Ectodermal cell (in vitro differentiated cells): ENCODE data around the gene ZBTB32.

Source experiments
- H3K27ac ChIP-seq: 2 replicates; pipeline ENCODE4 v1.7.0; 2013; ENCODE audit warnings: mild to moderate bottlenecking, low read depth, low read length; ENCODE audit not compliant: insufficient read depth, poor library complexity, severe bottlenecking
- H3K27me3 ChIP-seq: 2 replicates; pipeline ENCODE4 v1.7.0; 2013; ENCODE audit warnings: mild to moderate bottlenecking, low read length; ENCODE audit not compliant: insufficient read depth, control insufficient read depth, poor library complexity, severe bottlenecking
- H3K36me3 ChIP-seq: one replicate; pipeline ENCODE4 v1.7.0; 2013; ENCODE audit warnings: low read length; ENCODE audit not compliant: control insufficient read depth, insufficient read depth
- H3K4me1 ChIP-seq: one replicate; pipeline ENCODE4 v1.7.0; 2013; ENCODE audit warnings: low read length; ENCODE audit not compliant: control insufficient read depth, insufficient read depth
- H3K4me3 ChIP-seq: 2 replicates; pipeline ENCODE4 v1.7.0; 2013; ENCODE audit warnings: low read depth, low read length, control low read depth; ENCODE audit not compliant: insufficient read depth
- H3K9me3 ChIP-seq: 2 replicates; pipeline ENCODE4 v1.7.0; 2013; ENCODE audit warnings: mild to moderate bottlenecking, low read length, moderate library complexity; ENCODE audit not compliant: control insufficient read depth
- WGBS, 2 experiments: methylation state at CpG; one replicate each; pipeline ENCODE4 v1.1.7; 2013; ENCODE audit warnings: missing lambda C conversion rate in 2 of 2; 5-methylcytosine and 5-hydroxymethylcytosine counted together

ZBTB32 gene

DNA sequence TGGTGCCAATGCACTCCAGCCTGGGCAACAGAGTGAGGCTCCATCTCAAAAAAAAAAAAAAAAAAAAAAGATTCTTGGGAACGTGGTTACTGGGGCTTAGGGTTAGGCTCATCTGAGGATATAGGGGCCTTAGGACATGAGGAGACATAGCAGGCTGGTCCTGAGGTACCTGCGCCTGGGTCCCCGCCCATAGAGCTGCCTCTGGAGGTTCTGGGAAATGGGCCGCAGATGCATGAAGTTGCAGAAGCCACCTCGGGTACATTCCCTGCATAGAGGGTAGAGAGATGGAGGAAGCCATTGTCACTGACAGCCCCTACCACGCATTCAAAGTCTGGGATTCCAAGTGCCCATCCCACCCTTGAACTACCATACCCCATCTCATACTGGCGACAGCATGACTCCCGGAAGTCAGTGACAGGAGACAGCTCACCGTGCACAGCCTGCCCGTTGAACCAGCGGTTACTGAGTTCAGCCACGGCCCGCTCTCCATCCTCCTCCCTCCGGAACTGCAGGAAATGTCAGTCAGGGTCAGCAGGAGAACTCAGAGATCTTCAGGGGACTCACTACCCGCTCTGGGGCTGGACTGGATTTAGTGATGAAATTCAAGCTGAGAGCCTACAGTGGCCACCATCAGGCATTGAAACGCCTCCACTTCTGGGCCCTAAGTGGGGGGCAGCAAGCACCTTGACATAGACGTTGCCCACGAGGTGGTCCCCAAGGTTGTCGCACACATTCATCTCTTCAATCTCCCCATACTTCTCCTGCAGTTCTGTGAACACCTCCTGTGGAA is 39.5 kb downstream of the ZBTB32 start:
- no peak overlapping the region for H3K27ac ChIP-seq
- H3K4me3 ChIP-seq = peak overlapping the region; percentile 82
- 91 to 93% methylated on average over 19 of the region's 19 CpGs for WGBS, 2 experiments
- no peaks in the 10 kb centered on the region for H3K27me3 ChIP-seq
- no peaks in the 10 kb centered on the region for H3K36me3 ChIP-seq
- H3K9me3 ChIP-seq = no peaks in the 10 kb centered on the region
- H3K4me1 ChIP-seq = peaks cover 16% of the 10 kb centered on the region

DNA sequence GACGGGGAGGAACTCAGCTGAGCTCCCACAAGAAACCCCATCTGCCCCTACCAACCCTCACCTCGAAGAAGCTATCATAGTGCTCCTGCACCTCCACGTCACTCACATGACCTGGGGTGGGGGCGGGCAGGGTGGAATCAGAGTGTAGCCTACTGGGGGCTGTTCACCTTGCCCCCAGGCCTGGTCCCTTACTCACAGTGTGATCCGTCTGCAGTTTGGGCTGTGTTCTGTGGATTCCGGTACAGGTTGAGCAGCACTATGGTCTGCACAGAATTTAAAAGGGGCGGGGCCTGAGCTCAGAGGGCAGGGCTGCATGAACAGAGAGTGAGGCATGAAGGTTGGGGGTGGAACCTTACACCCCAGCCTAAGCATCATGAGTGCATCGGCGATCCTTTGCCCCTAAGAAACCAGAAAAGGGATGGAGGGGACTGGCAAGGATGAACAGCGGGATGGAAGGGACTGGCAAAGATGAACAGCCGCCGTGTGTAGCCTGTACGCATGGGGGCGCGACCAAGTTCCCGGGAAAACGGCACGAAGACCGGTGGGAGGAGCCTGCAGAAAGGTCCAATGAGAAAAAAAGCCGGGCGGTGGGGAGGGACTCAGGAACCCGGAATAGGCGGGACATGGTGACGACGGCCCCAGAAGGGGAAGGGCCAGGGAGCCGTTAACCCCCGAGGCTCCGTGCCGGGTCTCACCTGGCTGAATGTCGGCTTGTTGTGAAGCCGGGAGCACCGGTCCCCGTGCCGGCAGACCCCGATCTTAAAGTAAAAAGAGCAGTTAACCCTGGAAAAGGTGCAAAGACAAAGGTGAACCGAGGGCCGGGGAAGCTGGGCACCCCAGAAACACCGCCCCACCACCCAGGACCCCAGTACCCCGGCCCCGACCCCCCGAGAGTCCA is 40.3 kb downstream of the ZBTB32 start:
- no peaks in the 10 kb centered on the region for H3K9me3 ChIP-seq
- H3K4me1 ChIP-seq = peaks cover 16% of the 10 kb centered on the region
- H3K36me3 ChIP-seq = no peaks in the 10 kb centered on the region
- peak overlapping the region; percentile 82 for H3K4me3 ChIP-seq
- 10% methylated on average over 41 of the region's 41 CpGs for WGBS, 2 experiments
- H3K27ac ChIP-seq = peak overlapping the region; percentile 99
- H3K27me3 ChIP-seq = no peaks in the 10 kb centered on the region

DNA sequence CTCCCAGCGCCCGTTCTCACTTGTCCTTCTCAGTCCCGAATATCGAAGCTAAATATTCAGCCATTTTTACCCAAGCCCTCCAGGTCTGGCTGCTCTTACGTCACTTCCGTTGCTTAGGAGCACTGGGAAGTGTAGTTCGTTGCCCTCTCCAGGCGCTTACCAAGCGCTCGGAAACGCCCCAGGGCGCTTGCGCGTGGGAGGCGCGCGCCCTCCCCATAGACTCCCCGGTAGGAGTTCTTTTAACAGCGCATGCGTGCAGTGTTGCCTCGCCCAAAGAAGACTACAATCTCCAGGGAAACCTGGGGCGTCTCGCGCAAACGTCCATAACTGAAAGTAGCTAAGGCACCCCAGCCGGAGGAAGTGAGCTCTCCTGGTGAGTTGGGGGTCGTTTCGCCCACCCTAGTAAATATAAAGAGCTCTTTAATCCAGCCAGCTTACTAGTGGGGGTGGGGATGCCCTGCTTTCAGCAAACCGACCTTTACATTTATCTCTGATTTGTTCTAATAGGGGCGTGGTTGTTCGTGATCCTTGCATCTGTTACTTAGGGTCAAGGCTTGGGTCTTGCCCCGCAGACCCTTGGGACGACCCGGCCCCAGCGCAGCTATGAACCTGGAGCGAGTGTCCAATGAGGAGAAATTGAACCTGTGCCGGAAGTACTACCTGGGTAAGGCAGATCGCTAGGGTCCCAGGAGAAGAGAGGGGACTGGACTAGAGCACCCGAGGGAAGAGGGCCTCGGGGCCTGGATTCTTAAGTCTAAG is 41.1 kb downstream of the ZBTB32 start, which contains the start of the genes PSENEN and U2AF1L4:
Gene PSENEN, plus strand, starts transcription at position 324 of the 759 bp plus-strand sequence. Its CDS starts 280 bp downstream, at position 604.
Gene U2AF1L4, minus strand, starts transcription at position 91 of the 759 bp plus-strand sequence. Its CDS starts 27 bp downstream, at position 64.
- no peaks in the 10 kb centered on the region for H3K9me3 ChIP-seq
- peak within 1 kb of the TSS; percentile 99 for H3K27ac ChIP-seq
- no peaks in the 10 kb centered on the region for H3K27me3 ChIP-seq
- no peaks in the 10 kb centered on the region for H3K36me3 ChIP-seq
- 1% methylated on average over 40 of the region's 40 CpGs for WGBS, 2 experiments
- H3K4me3 ChIP-seq = peak within 1 kb of the TSS; percentile 82
- H3K4me1 ChIP-seq = peaks cover 13% of the 10 kb centered on the region

DNA sequence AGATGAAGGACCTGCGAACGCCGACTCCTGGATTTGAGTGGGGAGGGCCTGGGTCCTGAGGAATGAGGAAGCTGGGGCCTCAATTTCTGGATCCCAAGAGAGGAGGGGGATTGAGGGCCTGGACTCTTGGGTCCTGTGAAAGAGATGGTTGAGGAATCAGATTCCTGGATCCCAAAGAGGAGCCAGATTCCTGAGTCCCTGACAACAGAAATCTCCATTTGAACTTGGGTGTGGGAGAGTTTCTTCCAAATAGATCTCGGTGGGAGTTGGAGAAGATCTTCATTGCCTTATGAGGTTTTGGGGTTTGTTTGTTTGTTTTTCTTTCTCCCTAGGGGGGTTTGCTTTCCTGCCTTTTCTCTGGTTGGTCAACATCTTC is 41.7 kb downstream of the ZBTB32 start:
- 24 to 28% methylated on average over 4 of the region's 4 CpGs for WGBS, 2 experiments
- H3K27ac ChIP-seq = no peak overlapping the region

DNA sequence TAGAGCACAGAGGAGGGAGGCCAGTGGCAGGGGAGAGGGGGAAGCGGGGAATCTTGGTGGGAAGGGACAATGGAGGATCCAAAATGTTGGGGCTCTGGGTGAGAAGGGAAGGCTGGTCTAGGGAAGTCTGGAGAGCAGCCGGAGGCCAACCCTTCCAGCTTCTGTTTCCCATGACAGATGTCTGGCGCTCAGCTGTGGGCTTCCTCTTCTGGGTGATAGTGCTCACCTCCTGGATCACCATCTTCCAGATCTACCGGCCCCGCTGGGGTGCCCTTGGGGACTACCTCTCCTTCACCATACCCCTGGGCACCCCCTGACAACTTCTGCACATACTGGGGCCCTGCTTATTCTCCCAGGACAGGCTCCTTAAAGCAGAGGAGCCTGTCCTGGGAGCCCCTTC is 42.2 kb downstream of the ZBTB32 start:
- 93 to 95% methylated on average over 5 of the region's 5 CpGs for WGBS, 2 experiments
- Histone ChIP-seq H3K4me3 (peak overlapping the region; percentile 82), H3K4me1 (peaks cover 11% of the 10 kb centered on the region), H3K9me3 (no peaks in the 10 kb centered on the region), H3K27me3 (no peaks in the 10 kb centered on the region), H3K36me3 (no peaks in the 10 kb centered on the region), H3K27ac (no peak overlapping the region)

More for the DNA sequence above, 41.7 kb downstream of the ZBTB32 start:
- peaks cover 13% of the 10 kb centered on the region for H3K4me1 ChIP-seq
- H3K4me3 ChIP-seq = peak overlapping the region; percentile 82
- no peaks in the 10 kb centered on the region for H3K36me3 ChIP-seq
- H3K9me3 ChIP-seq = no peaks in the 10 kb centered on the region
- no peaks in the 10 kb centered on the region for H3K27me3 ChIP-seq

DNA sequence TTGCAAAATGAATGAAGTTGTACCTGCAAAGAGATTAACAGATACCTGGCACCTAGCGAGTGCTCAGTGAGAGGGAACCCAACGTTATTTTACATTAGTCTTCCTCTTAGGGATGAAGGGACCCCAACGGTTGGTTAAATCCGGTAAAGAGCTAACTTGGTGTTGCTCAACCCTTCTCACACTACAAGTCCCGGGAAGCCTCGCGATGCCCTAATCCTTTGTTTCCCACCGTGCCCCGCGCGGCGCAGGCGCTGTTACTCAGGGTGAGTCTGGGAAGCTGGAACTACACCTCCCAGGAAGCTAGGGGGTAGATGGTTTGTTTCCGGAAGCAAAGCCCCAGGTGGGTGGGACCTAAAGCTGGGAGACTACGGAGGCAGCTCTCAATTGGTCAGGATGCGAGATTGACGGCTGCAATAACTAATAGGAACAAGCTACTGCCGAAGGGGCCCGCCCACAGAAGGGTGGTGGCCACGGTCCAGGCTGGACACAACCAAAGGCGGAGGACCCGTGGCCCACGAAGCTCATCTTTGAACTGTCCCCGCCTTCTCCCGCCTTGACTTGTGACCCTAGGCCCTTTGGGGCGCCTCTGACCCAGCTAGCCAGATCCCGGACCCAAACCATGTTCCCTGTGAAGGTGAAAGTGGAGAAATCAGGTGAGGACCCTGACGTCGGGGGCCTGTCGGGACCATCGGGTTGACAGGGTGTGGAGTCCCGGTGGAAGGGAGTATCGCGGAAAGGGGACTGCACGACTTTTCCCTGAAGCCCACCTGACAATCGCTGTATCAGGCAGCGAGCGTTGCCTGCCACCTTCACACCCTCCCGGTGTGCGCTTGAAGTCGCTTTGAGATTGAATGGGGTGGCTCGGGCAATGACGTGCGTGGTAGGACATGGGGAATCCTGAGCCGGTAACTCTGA is 44.0 kb downstream of the ZBTB32 start, which contains the start of gene LIN37:
Gene LIN37, plus strand, starts transcription at position 471 of the 915 bp plus-strand sequence. Its CDS starts 149 bp downstream, at position 620.
- peaks cover 6% of the 10 kb centered on the region for H3K4me1 ChIP-seq
- no peaks in the 10 kb centered on the region for H3K27me3 ChIP-seq
- H3K27ac ChIP-seq = no peak within 1 kb of the TSS
- no peaks in the 10 kb centered on the region for H3K36me3 ChIP-seq
- 2 to 3% methylated on average over 44 to 45 of the region's 45 CpGs for WGBS, 2 experiments
- no peaks in the 10 kb centered on the region for H3K9me3 ChIP-seq
- peak within 1 kb of the TSS; percentile 86 for H3K4me3 ChIP-seq

DNA sequence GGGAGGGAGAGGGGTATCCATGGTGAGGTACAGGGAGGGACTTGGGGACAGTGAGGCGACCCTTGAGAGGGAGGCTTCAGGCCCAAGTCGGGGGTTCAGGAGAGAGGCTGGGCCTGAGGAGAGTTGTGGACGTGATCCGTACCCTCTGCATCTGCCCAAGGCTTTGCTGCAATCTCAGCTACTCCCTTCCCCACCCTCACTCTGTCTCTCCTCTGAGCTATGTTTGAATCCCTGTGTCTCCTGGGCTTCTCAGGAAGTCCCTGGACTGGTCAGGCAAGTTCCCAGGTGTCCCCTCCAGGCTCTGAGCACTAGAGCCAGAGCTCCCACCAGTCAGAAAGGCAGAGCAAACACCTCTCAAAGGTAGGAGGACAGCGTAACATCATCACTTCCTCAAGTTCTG is 45.8 kb downstream of the ZBTB32 start:
- Histone ChIP-seq H3K27me3 (peaks cover 4% of the 10 kb centered on the region), H3K27ac (no peak overlapping the region)
- WGBS, 2 experiments = 89 to 91% methylated on average over 5 of the region's 5 CpGs

DNA sequence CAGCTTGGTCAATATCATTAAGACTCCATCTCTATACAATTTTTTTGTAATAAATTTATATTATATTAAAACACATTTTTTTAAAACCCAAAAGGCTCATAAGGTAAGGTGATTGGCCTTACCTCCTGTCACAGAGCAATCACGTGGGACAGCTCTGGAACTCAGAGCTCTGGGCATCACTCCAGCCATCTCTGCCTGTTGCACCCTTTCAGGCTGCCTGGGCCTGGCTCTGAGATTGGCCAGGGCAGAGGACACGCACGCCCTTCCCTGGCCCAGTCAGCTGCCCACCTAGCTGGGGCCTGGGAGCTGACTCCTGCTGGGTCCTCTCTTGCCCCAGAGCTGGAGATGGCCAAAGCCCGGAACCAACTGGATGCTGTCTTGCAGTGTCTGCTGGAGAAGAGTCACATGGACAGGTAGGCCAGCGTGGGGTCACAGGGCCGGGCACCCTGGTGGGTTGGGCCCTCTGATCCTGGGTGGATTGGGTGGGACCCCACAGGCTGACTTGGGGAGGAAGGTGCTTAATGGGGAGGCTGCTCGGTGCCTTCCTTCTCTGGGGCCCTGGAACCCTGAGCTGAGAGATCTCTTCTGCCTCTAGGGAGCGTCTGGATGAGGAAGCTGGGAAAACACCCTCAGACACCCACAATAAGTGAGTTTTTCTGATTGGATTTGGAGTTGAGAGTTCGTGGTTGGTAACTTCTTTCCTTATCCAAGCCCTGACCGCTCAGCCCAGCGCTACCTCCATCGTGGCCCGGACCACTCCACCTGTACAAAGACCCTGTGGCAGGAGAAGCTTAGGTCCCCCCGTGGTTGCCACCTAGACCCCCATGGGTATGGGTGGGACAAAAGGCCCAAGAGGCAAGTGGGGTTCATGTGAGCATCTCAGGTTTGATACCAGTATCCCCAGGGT is 47.7 kb downstream of the ZBTB32 start:
- Histone ChIP-seq H3K36me3 (no peaks in the 10 kb centered on the region), H3K4me1 (peaks cover 14% of the 10 kb centered on the region), H3K9me3 (no peaks in the 10 kb centered on the region), H3K4me3 (no peak overlapping the region), H3K27ac (no peak overlapping the region), H3K27me3 (peaks cover 22% of the 10 kb centered on the region)
- 90 to 92% methylated on average over 13 to 14 of the region's 14 CpGs for WGBS, 2 experiments

More for the DNA sequence above, 45.8 kb downstream of the ZBTB32 start:
- no peaks in the 10 kb centered on the region for H3K9me3 ChIP-seq
- no peaks in the 10 kb centered on the region for H3K36me3 ChIP-seq
- H3K4me1 ChIP-seq = no peaks in the 10 kb centered on the region
- H3K4me3 ChIP-seq = no peak overlapping the region
